Stimulated activated CD8-positive, alpha-beta memory T cell treated with anti-CD3 and anti-CD28 coated beads, Interleukin-15, amount 100 ng/mL, for 1 hour (primary cell): ENCODE measurements around the gene NUP42.
"Not testable (repeated sequence)": the region's sequence is repeated elsewhere in the genome, so short reads cannot be mapped to it uniquely, and the experiment has no call there.

Experiments used
- DNase-seq: peaks from one replicate; pipeline ENCODE4 v3.0.0-alpha.2; 2020; ENCODE audit warnings: low read depth

NUP42 gene

DNA sequence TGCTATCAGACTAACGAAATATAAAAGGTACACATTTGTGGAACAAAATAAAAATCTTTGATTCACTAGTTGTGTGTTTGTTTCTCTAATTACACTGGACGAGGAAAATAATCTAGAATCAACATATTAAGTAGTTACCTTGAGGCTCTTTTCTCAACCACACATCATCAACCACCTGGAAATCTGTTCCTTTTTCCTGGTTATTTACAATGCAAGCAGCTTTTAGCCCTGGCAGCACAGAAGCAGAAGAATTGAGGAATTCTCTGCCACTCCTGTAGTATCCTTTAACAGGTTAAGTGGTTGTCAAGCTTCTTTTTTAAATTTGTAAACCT, 23.7 kb downstream of the NUP42 start:
- no peak for DNase-seq

DNA sequence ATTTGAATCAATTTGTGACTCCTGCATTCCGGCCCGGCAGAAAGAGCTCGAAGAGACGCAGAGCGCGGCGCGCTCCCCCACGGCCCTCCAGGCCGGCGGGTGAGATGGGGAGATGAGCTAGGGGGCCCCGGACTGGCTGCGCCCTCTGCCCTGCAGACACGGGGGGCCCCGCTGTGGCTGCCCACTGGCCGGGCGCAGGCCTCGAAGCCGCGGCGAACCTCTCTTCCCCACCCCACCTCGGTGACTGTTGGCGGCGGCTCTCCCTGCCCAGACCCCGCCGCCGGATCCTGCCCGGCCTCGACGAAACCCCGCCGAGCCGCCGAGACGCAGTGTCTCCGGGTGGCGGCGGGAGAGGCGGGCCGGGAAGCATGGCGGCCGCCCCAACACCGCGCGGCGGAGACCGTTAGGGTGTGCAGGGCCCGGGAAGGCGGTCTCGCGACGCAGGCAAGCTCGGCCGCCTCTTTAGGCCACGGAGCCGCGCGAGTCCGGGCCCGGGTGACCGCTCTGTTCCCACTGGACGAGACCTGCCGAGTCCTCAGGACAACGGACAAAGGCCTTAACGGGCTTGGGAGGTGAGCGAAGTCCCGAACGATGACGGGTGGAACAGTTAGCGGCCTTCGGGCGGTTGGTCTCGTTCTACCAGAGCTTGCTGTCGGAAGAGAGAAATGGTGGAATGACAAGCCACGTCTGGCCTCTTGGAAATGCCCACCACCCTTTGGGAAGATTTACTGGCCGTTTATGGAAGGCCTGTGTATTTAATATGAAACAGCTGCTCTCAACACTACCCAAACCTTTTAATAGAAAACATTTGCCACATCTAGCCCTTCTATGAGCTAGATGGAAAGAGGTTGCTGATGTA, 24.3 kb downstream of the NUP42 start:
- DNase-seq: no peak

DNA sequence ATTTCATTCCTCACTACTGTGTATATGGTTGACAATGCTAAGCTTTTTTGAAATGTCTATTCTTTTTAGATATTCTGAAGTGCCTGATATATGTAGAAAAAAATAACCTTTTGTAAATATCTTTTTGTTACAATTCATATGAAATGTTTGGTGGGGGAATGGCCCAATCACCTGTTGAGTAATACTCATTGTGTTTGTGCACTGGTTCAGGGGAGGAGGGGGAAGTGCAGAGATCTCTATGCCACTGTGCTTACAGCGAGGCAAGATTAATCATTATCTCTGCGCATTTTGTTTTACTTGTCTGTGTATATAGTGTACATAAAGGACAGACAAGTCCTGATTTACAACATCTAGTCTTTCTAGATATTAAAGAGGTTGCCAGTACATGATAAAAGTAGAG, 25.2 kb downstream of the NUP42 start:
- DNase-seq: no peak

DNA sequence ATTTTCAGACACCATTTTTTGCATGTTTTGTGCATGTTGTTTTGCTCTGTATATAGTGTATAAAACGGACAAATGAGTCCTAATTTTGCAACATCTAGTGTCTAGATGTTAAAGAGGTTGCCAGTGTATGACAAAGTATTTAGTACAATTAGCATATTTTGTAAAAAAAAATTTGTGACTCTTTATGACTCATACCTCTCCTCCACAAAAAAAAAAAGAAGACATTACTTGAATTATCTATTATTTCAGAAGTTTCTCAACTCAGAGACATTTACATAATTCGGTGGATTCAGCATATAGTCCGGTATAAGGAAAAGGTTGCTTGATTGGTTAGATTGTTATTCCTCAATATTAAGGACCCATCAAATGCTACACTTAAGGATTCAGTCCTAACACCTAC, 26.0 kb downstream of the NUP42 start:
- no peak for DNase-seq

DNA sequence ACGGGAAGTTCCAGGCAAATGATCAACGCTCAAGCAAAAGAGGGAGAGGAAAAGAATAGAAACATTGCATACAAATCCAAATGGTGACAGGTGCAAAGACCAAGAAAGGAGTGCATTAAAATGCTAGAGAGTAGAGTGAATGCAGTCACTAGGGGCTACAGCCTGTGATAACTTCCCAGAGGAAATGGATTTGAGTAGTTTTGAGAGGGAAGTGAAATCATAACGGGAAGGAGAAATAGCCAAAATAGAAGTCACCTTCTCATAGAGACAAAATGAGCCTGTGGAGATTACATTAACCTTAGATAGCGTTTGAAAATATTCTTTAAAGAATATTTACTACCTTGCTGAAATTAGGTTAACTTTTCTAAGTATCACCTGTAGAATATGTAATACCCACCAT, 26.5 kb downstream of the NUP42 start:
- DNase-seq: no peak

DNA sequence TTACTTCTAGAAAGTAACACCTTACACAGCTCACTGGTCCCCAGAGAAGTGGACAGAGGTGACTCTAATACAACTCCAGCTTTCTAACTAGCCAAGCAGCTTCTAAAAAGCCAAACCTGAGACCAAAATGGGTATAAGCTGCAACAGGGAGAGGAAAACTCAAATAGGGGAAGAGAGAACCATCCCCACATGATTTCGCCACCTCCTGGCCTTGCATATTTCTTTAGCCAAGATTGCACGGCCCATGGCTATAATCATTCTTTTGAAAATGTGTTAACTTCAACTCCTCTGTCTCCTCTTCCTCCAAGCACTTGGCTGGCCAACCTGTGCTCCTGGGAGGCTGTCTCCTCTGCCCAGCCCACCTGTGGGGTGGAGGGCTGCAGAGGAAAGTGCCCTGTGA, 28.7 kb downstream of the NUP42 start:
- no peak for DNase-seq

DNA sequence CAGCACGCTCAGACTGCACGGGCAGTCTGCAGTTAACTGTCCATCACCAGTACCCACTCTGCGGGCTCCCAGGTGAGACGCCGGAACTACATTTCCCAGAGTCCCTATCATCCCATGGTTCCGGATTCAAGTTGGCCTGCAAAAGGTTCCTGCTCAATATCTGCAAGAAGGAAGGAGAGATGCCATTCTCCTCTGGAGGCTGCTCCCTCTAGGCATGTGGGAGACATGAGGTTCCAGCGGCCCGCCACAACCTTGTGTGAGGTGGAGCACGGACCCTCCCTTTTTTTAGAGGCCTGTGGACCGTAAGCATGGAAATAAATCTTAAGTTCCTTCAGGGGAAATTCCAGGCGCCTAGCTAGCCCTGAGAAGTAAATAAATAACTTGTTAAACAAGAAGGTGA, 29.7 kb downstream of the NUP42 start:
- DNase-seq: no peak

DNA sequence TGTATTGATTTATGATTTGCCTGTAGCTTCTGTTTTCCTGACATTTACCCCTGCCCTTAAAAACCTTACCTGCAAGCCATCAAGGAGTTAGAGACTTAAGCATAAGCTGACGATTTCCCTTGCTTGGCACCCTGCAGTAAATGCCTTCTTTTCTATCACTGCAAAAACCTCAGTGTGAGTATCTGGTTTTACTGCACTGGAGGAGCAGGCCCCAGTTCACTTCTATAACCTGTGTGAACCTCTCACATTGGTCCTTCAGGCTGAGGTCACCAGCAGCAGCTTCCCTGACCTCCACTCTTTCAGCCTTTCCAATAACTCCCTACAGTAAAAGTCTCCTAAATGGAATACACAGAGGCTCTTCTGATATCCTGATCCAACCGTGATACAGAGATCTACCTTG, 30.5 kb downstream of the NUP42 start:
- no peak for DNase-seq

DNA sequence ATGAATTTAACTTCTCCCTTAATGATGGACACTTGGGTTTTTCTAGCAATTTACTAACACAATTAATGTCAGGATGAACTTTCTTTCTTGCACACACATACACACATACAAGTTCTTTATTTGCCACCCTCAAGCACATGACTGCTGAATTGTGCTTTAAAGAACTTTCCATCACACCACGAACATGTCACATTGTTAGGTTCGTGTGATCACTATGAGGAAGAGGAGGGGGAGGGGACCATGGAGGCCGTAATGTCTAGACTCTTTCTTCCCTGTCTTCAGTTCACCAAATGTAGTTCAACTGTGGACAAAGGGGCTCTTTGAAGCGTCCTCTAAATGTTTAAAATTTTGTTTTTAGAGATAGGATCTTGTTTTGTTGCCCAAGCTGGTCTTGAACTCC, 31.0 kb downstream of the NUP42 start:
- no peak for DNase-seq

DNA sequence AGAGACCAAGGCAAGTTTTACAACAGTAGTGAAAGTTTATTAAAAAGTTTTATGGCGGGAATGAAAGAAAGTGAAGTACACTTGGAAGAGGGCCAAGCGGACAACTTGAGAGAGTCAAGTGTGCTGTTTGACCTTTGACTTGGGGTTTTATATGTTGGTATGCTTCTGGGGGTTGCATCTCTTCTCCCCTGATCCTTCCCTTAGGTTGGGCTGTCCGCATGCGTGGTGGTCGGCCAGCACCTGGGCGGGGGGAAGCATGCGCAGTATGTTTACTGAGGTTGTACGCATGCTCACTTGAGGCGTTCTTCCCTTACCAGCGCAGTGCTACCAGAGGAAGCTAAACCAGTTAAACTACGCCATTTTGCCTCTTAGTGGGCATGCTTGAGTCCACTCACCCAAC, 31.9 kb downstream of the NUP42 start:
- DNase-seq: no peak

DNA sequence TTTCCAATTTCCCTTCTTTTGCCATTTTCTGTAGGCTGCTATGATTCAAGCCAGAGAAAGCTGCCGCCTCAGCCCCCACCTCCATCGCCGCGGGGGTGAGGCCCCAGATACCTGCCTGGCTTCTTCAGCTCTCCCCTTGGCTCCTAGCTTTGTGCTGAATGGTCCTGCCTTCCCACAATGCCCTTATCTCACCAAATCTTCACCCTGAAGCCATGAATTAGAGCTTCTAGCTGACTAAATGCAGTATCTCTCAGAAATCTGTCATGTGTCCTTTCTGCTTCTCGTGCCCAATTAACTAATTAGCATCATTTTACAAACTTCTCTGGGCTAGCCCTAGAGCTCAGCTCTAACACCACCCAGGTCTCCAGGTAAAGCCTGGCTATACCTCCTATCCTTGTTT, 32.6 kb downstream of the NUP42 start:
- no peak for DNase-seq

DNA sequence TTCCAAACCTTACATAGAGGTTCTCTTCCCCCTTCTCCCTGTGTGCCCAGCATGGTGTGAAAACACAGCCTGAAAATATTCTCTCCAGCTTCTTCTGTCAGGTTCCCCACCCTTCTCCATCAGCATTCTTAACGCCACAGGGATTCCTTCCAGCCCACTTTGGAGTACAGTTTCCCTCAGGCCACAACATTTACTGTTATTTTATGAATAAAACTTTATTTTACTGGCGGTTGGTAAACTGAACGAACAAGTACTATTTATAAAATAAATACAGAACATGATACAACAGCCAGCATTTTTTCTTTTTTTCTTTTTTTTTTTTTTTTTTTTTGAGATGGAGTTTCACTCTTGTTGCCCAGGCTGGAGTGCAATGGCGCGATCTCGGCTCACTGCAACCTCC, 33.1 kb downstream of the NUP42 start:
- DNase-seq: no peak

DNA sequence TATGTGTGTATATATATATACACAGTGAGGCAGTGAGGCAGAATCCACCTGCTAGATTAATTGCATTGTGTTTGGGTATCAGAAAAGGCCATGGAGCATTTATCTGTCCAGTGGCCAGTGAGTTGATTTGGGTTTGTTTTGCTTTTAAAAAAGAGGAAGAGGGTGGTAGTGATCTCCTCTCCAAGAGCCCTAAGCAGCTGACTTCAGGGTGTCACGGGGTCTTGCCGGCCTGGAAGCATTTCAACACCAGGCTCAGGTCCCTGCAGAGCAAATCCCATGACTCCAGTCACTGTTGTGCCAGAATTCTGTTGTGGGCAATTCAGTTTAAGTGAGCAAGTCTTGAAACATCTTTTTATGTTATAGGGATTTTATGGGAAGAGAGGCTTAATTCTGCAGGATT, 34.2 kb downstream of the NUP42 start:
- DNase-seq: no peak

DNA sequence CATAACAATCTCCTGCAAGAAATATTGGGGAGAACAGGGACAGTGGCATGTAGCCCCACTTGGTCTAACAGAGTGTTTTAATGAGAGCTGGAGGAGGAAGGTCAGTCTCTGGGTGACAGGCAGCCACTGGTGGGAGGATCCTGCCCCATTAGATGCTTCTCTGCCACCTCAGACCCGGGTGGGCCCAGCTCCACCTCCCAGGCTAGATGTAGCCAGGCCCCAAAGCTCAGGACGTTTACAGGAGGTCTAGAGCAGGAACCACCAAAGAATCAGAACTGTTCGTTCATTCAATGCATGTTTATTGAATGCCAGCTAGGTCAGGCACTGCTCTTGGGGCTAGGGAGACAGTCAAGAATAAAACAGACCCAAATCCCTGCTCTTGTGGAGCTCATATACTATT, 36.3 kb downstream of the NUP42 start:
- DNase-seq: no peak

DNA sequence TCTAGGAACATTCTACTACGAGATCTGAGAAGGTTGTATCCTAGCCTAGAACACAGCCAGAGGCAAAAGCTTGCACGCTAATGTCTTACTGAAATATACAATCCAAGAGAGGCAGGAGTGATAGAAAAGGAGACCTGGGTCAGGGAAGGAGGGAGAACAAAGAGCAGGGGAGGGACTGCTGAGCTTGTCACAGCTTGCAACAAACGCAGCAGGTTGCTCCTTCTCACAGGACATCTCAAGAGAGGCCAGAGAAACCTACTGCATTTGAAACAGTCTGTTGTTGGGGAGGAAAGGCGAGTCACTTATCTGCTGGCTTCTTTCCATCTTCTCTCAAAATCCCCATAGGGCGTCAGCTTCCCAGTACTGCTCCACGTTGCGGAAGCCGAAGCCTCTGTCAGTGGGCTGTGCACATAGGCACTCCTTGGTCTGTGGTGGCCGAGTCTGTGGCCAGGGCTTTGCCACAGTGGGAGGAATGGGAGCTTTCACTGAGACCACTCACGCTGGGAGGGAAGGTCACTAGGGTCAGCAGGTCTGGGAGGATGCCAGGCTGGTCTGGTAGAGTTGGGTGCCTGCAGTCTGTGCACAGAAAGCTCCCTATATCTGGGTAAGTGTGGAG, 39.0 kb downstream of the NUP42 start:
- DNase-seq: no peak

DNA sequence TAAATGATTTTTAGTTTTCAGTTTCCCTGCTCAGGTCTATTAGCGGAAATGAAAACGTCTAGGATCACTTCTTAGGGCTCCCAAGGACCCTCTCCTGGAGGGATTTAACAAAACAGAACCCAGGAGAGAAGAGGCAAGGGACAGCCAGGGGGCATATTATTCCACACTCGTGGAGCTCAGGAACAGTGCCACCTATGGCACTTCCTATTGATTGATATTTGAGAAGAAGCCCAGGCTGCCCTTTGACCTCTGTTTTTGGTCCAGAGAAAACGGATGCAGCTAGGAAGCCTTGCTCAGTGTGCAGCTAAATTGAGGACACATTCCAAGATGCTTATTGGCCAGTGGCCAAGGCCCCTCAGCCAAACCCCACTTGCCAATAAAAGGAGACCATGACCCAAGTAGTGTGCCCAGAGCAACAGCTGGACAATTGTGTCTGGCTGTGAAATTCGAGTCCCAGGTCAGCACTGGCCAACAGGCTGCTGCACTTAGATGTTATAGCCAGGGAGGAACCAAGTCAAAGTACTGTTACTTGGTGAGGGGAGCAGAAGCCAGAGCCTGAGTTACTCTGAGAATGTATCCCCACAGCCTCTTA, 40.7 kb downstream of the NUP42 start:
- no peak for DNase-seq

DNA sequence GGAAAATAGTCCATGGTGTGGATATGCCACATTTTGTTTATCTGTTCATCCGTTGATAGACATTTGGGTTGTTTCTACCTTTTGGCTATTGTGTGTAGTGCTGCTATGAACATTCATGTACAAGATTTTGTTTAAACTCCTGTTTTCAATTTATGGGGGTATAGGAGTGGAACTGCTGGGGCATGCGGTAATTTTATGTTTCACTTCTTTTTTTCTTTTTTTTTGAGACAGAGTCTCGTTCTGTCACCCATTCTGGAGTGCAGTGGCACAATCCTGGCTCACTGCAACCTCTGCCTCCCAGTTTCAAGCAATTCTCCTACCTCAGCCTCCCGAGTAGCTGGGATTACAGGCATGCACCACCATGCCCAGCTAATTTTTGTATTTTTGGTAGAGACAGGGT, 42.5 kb downstream of the NUP42 start:
- DNase-seq: not testable (repeated sequence)

DNA sequence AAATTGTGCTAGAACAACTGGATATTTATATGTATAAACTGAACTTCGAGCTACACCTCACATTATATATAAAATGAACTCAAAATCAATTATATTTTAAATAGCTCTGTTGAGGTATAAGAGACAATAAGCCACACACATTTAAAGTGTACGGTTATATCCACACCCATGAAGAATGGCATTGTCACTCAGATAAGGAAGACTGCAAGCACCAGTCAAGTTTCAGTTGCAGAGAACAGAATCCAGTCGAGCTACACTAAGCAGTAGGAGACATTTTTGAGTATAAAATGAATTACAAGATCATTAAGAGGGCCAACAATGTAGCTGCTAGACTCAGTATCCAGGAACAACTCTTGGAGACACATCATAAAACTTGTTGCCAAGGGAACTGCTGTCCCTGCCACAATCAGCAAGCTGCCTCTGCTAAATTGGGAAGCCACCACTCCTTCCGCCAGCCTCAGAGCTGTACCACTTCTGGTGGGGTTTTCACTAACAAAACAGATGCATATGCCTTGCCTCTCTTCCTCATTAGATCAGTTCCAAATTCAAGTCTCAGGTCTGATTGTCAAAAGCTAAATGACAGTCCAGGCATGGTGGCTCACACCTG, 45.1 kb downstream of the NUP42 start:
- DNase-seq: no peak

DNA sequence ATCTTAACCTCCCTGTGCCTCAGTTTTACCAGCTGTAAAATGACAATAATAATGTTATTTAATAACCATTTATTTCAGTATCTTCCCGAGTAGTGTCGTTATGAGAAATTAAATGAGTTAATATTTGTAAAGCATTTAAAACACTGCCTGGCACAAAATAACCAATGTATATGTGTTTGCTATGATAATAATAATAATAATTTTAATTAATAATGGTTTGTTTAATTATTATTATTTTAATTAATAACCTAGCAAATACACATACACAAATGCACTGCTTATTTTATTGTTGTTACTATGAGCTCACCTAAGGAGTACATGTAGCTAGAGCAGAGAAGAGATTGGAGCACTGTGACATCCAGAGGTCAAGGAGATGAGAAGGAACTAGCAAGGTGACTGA, 46.6 kb downstream of the NUP42 start:
- DNase-seq: no peak

DNA sequence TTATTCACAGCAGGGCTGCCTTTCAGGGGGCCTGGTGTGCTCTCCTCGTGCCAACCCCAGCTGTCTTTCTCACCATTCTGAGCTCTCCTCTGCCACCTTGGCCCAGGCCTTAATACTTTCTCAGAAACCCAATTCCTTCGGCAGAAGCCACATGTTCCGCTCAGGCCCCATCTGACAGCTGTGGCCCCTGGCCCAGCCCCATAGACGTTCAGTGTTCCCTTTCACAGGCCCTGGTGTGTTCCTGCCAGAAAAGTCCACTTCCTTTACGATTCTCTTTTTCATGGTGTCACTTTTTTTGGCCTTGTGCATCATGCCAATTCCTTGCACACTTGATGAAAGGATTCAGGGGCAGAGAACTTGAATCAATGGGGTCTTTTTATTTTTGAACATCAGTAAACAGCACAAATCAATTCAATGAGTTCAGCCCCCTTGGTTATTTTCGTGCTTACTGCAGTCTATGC, 48.8 kb downstream of the NUP42 start:
- DNase-seq: no peak

DNA sequence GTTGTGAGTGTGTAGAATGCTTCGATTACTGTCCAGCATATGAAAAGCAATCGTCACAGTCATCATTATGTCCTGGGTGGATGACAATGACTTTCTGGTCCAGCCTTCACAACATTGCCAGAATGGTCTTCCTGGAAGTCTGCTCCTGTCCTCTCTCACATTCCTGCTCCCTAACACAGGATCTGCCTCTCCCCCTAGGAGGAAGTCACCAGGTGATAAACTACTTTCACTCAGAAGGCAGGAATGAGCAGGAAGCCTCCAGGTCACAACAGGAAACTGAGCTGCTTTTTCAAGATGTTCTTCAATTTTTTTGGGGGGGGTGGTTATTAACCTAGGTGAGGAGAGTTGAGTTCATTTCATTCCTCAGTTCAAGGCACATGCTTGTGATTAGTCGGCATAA, 51.1 kb downstream of the NUP42 start:
- no peak for DNase-seq

DNA sequence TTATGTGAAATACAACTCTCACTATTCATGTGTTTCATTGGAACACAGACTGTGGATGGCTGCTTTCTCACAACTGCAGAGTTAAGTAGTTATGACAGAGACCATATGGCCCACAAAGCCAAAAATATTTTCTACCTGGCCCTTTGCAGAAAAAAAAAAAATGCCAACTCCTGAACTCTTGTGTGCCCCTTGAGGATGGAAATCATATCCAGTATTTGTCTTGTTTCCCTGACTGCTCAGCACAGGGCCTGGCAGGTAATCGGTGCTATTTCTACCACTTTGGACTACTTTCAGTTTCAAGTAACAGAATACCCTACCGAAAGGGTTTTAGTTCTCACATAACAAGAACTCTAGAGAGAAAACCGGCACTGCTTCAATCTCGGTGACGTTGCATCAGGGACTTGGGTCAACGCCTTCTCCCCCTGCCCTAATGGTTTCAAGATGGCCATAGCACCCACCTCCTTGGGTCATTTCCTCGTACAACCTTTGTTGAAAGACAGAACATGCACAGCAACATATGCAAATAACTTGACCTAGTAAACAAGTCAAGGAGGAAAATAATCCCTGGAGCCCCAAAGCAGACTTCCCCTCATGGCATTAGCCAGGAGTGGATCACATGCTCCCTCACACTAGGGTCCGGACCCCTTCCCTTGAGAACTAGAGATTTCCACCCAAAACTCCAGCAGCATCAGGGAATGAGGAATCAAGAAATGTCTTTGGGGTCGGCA, 52.9 kb downstream of the NUP42 start:
- no peak for DNase-seq

DNA sequence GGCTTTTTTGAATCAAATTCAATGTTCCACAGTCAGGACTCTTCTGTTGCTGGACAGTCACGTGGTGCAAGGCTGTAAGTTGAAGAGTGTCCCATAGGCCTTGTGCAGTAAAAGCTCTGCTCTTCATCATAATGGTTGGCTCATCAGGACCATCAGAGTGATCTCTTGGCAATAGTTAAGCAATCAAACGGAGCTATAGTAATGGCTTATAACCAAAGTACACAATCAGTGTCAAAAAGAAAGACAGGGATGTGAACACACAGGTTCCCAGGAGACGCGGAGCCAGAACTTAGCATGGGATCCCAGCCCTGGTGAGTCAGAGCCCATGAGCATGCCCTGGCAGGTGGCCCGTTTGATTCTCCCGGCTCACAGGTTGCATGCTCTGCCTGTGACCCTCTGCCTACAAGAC, 54.0 kb downstream of the NUP42 start:
- DNase-seq: no peak
